HG03520 (cell line): ENCODE data around the gene AKAP4.

ENCODE experiments used
- ATAC-seq: cut with Tn5 transposase; IDR thresholded peaks from one replicate; pipeline ENCODE4 v1.9.1; 2021; ENCODE audit warnings: mild to moderate bottlenecking, moderate library complexity; ENCODE audit not compliant: unreplicated experiment

Gene AKAP4

GRCh38 chrX:50200907-50201306 lies at the start of gene AKAP4:
Gene AKAP4 (minus strand): TSS chrX:50201007. CDS start chrX:50200889, 118 bp downstream.
- no peak for ATAC-seq

GRCh38 chrX:50211510-50211909 lies 10.7 kb upstream of the AKAP4 start:
- no peak for ATAC-seq

- ATAC-seq: no peak
Measured at GRCh38 chrX:50206753-50207152, 5.9 kb upstream of the AKAP4 start.

GRCh38 chrX:50204364-50204899 lies 3.6 kb upstream of the AKAP4 start, which contains the start of gene CCNB3:
Gene CCNB3 (plus strand): TSS chrX:50204765. CDS start chrX:50285164, 80,399 bp downstream.
- ATAC-seq: peak; percentile 97

GRCh38 chrX:50202539-50202938 lies 1.7 kb upstream of the AKAP4 start:
- no peak for ATAC-seq

- ATAC-seq: no peak
Measured at GRCh38 chrX:50198348-50198747, 2.5 kb downstream of the AKAP4 start.

- no peak for ATAC-seq
Measured at GRCh38 chrX:50188859-50189600, 11.8 kb downstream of the AKAP4 start.

- ATAC-seq: no peak
Measured at GRCh38 chrX:50183891-50184290, 16.9 kb downstream of the AKAP4 start.

GRCh38 chrX:50180073-50180940 lies 20.5 kb downstream of the AKAP4 start:
- ATAC-seq: no peak

GRCh38 chrX:50169717-50170116 lies 31.1 kb downstream of the AKAP4 start:
- ATAC-seq: no peak

- peak; percentile 48 for ATAC-seq
Measured at GRCh38 chrX:50168241-50168687, 32.5 kb downstream of the AKAP4 start.

- ATAC-seq: no peak
Measured at GRCh38 chrX:50167366-50167765, 33.4 kb downstream of the AKAP4 start.

GRCh38 chrX:50165727-50166126 lies 35.1 kb downstream of the AKAP4 start:
- ATAC-seq: no peak

- no peak for ATAC-seq
Measured at GRCh38 chrX:50161127-50161526, 39.7 kb downstream of the AKAP4 start.

GRCh38 chrX:50158593-50158992 lies 42.2 kb downstream of the AKAP4 start:
- ATAC-seq: no peak

GRCh38 chrX:50157545-50158135 lies 43.2 kb downstream of the AKAP4 start:
- no peak for ATAC-seq

- ATAC-seq: no peak
Measured at GRCh38 chrX:50154429-50154828, 46.4 kb downstream of the AKAP4 start.

- no peak for ATAC-seq
Measured at GRCh38 chrX:50152456-50152855, 48.4 kb downstream of the AKAP4 start.

- ATAC-seq: no peak
Measured at GRCh38 chrX:50147972-50148371, 52.8 kb downstream of the AKAP4 start.
